Activated CD4-positive, CD25-positive, alpha-beta regulatory T cell treated with anti-CD3 and anti-CD28 coated beads, Interleukin-2, amount 50 U/mL, for 16 hours (primary cell): ENCODE measurements around the gene PMFBP1.

Source experiments
- DNase-seq: peaks from one replicate; pipeline ENCODE4 v3.0.0-alpha.2; 2020; ENCODE audit warnings: low read depth, low spot score

PMFBP1 gene

DNA sequence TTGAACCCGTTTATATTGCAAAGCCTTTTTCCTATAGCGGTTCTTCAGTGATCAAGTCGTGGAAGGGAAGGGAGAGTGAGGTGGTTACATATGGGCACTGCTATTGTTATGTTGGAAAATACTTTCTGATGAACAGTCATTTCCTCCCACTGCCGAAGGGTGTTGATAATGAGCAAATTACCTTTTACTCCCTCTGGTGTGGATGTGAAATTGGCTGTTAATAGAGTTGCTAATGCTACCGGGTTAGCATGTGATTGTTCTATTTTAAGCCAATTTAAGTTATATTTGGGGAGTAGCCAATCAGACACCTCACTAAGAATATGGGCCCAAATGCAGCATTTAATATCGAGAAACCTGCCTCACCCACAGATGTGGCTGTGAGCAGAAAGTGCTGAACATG is 15.6 kb upstream of the PMFBP1 start:
- no peak for DNase-seq

DNA sequence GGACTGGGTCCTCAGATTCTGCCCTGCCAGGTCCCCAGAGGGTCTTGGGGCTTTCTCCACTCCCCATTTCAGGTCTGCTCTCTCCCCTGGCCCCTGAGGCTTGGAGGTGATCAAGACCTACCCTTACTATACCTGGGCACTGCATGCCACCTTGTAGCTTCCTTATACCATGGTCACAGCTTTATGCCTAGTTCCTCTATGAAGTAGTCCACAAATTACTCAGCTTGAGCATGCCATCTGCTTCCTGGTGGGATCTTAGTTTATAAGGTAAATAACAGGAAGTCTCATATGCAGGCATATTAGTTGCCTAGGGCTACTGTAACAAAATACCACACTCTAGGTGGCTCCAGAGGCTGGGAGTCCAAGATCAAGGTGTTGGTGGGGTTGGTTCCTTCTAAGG is 11.0 kb upstream of the PMFBP1 start:
- DNase-seq: no peak

DNA sequence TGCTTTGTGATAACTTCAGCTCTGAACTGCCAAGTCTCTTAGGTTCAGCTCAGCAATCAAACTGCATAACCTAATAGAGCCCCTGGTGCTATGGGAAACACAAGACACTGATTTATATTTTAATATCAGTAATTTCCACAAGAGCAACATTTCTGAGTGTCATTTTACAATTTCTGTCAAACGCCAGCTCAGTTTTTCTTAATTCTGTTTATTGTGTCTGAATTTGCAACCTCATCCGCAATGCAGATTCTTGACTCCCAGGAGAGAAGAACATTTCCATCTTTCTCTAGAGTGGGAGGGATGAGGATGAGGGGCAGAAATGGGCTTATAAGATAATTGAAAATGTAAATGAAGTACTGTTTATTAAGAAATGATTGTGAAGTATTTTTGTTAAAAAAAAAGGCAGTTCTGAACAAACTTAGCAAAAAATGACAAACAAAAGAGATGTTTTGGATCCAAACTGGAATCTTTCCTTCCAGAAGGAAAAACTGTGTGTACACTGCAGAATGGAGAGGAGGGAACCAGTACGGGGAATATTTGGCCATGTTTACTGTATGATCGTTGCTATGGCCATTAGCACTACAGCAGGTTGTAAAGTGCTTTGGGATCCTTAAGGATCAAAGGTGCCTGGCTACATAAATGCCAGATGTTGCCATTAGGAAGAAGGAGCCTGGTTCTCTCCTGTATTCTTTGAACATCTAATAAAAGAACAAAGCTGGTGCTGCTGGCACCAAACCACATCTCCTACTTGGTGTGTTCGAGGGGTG is 7.4 kb upstream of the PMFBP1 start:
- no peak for DNase-seq

DNA sequence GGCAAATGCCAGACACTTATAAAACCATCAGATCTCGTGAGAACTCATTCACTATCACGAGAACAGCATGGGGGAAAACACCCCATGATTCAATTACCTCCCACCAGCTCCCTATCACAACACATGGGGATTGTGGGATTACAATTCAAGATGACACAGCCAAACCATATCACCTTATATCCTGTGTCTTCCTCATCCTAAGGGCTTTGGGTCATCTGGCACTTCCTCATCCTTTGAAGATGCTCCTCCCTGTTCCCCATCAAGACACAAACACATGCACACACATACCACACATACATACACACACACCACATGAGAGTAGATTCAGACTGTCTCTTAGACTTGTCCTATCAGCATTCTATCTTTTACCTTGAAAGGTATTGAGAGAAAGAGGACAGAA is 2.8 kb upstream of the PMFBP1 start:
- DNase-seq: no peak

DNA sequence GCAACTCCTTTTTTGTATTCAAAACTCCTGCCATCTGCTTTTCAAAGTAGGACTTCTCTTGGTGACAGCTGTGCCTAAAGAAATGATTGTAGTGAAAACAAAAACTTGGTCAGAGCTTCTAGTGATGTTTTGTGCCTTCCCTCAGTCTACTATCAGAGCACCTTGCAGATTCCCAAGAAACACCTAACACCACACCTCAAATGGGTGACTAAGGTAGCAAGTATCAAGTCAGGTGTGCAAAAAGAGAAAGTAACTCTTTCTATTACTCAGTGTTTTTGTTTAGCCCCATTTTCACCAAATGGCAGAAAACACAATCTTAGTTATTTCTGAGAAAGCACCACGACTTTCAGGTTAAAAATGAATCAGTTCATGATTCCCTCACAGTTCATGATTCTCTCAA is 2.0 kb upstream of the PMFBP1 start:
- no peak for DNase-seq

DNA sequence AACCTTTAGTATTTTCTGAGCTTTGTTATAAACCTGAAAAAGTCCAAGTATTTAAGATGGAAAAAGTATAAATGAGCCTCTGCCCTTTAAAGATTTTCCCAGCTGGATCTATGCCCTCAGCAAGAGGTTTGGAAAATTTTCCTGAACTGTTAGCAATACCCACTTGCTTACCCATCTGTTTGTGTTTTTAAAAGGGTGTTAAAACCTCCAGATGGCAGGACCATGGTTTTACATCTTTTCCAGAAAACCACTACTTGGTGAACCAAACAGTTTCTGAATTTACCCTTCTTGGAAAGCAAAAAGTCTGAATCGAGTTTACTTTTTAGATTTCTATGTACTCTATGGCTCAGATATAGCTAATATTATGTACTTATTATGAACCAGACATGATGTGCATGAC is 719 bp downstream of the PMFBP1 start:
- DNase-seq: no peak

DNA sequence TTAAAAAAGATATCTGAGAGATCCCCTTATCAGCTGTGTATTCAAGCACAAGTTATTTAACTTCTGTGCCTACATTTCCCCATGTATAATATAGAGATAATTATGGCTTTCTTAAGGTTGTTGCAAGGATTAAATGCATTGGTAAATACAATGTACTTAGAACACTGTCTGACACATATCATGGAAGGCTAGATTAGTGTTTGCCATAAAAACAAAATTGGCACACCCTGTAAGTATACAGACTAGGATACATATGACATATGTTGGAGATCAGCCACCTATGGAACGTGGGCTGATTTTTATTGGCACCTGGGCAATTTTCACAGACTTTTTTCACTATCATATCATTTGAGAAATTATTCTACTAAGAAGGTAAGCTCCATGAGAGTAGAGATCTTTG is 2.2 kb downstream of the PMFBP1 start:
- DNase-seq: no peak

DNA sequence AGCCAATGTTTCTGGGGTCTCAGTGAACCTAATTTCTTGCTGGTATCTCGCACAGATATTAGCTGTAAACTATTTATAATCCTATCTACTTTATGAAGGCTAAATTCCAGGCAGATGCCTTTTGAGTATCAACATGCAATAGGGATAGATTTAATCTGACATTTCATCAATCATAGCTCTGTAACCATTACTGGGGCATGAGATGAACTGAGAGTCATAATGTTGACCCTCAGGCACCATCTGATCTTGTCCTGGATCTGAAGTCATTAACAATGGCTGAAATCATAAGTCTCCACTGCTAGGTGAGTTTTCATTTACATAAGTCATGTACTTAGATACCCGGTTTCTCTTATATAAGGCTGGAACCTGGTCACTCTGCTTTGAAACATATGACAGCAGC is 3.6 kb downstream of the PMFBP1 start:
- no peak for DNase-seq

DNA sequence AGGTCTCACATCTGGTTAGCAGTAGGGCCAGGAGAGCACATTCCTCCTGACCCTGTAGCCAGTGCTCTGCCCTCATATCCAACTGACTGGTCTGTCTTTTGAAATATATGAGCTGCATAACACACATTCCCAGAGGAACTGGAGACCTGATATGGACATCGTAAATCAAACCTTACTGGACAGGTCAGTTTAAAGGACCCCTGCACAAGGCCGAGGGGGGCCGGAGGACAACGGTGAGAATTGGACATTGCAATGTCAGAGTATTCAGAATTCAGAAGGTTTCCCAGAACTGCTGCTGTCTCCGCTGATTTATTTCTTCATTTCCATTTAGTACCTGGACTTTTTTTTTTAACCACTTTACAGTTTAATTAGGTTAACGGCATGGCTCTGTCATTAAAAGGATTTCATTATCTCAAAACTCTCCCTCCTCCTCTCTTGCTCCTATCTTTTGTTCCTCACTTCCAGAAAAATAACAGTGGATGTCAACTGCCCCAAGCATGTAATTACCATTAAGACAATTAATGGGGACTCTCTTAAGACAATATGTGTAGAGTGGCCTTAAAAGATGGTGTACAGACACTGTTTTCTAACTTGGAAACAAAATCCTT is 4.9 kb downstream of the PMFBP1 start:
- DNase-seq: no peak

DNA sequence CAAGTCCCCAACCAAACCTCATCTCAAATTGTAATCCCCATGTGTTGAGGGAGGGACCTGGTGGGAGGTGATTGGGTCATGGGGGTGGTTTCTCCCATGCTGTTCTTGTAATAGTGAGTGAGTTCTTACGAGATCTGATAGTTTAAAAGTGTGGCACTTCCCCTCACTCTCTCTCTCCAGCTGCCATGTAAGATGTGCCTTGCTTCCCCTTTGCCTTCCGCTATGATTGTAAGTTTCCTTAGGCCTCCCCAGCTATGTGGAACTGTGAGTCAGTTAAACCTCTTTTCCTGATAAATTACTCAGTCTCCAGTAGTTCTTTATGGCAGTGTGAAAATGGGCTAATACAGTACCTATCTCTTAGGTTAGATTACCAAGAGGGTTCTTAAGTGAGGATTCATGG is 5.8 kb downstream of the PMFBP1 start:
- DNase-seq: no peak

DNA sequence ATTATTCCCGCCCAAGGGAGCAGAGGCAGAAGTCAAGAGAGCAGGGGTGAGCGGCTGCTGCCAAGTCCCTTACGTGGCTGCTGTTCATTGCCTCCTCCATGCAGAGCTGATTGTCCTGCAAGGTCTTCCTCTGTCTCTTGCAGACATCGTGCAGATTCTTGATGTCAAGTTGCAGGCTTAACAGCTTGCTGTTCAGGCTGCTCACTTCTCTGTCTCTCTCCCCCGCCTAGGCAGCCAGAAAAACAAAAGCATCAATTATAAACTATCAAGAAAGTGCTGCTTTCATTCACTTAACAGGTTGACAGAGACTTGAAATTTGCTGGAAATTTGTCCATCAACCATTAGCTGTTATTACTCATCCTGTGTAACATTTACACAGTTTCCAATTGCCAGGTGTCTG is 7.3 kb downstream of the PMFBP1 start:
- no peak for DNase-seq

DNA sequence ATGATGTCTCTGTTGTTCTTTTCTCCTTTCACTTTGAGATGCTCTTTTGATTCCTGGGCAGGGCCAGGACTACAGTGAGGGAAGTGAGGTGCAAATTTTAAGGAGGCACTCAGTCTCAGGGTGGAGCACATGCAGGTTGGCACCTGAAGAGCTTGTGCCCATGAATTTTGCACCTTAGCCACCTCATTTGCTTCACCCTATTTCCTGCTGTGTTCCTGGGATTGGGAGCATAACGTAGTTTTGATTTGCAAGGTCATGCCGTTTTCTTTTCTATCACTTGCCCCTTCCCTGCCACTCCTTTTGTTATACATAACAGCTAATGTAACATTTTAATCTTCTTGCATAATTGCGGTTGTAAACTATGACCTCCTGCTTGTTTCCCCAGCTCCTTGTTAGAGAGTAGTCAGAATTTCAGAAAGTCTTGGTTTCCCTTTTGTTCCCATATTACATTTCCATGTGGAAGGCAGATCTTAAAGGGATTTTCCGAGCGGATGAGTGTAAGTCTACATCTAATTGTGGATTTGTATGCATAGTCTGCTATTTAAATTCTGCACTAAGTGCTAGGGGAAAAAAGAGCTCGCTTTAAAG is 9.8 kb downstream of the PMFBP1 start:
- no peak for DNase-seq

DNA sequence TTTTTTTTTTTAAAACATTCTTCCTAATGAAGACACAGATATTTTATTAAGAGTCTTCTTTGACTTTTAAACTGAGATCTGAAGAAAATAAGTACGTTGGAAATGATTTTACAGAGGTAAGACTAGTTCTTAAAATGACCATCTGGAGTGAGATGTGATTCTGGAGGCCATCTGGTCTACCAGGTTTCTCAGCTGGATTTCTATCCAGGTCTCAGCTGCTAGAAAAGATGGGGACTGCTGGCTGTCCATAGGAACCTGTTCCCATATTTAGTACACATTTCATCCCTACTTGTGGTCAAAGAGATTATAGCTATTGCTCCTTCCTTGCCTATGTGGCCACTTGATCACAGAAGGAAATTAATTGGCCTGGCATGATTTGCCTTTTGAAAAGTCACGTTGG is 12.2 kb downstream of the PMFBP1 start:
- DNase-seq: no peak

DNA sequence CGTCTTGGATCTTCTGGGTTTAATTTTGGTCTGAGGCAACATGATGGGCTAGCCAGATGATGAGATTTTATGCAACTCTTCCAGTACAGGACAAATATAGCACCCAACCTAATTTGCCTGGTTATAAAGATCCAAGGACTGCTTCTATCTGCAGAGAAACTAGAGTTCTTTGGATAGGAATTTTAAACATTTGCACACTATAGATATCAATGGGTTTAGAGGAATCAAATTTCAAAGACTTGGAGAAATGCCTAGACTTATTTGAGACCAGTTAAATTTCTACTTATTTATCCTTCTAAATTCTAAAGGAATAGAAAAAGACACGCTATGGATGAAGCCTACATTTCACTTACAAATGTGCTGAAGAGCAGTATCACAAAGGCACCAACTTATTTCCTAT is 12.6 kb downstream of the PMFBP1 start:
- DNase-seq: no peak

DNA sequence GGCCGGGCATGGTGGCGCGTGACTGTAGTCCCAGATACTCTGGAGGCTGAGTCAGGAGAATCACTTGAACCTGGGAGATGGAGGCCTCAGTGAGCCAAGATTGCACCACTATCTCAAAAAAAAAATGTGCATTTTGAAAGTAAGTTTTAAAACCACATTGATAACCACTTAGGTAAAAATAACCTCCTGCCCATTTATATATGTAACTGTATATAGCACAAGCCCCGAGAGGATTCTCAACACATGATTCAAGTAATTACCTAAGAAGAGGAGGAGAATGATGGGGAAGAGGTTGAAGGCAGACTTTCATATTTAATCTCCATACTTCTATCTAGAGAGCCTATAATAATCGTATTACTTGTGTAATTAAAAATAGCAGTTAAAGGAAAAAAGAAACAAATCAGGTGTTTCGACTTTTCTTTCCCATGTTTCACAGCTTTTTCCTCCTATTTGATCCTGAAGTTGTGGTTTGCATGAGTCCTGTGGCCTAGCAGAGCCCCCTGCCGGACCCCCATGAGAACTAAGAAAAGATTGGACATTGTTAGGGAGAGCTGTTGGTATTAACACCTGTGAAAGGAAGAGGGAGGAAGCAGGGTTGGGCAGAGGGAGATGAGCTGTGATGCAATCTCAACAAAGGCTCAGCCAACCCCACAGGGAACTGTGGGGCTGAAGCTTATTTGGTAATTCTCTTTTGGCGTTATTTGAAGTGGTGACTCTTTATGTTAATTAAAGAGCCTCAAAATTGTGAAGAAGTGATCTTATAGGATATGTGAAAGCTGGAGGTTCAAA is 22.1 kb downstream of the PMFBP1 start:
- DNase-seq: no peak

DNA sequence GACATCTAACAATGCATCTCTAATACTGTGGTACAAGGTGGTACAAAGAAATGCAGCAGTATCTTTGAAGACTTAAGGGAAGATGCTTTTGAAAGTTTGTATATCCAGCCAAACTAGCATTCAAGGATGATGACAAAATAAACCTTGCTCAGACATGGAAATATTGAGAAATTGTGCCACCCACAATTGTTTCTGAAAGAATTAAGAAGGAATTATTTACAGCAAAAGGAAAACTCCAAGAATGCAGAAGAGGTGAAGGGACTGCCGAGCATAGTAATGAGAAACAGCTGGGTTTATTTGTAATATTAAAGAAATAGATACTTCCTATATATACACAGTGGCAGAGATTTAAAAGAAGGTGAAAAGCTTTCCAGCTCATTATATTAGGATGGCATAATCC is 29.5 kb downstream of the PMFBP1 start:
- DNase-seq: no peak

DNA sequence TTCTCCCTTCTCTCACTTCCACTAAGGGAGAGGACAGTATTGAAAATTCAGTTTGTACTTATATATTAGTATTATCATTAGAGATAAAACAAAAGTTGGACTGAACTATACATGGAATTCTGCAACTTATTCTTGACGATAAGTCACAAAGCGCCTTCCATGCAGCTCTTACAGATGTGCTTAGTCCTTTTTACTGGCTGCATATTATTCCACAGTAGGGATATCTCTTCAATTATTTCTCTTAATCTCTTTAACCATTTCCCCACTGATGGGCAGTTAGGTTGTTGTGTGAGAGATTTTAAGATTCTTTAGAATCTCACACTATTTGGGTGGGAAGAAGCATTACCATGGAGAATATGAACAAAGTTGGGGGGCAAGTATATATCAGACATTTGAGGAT is 32.0 kb downstream of the PMFBP1 start:
- no peak for DNase-seq

DNA sequence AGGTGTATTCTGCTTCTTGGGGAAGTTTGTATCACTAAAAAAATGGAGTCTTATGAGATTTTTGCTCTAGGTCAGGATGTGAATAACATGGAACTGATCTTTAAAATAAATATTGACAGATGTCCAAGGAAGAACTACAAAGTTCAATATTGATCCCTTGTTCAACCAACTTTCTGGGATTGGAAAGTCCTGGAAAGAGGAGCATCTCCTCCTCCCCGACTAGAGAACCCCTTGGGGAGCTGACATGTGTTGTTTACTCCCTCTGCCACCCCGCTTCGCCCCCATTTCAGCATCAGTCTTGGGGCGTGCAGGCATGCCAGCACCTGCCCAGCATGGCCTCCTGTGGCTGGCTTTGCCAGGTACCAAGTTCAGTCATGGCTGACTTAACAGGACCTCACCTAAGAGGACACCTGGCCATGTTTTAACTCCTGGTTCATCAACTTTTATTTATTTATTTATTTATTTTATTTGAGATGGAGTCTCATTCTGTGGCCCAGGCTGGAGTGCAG is 33.8 kb downstream of the PMFBP1 start:
- no peak for DNase-seq

DNA sequence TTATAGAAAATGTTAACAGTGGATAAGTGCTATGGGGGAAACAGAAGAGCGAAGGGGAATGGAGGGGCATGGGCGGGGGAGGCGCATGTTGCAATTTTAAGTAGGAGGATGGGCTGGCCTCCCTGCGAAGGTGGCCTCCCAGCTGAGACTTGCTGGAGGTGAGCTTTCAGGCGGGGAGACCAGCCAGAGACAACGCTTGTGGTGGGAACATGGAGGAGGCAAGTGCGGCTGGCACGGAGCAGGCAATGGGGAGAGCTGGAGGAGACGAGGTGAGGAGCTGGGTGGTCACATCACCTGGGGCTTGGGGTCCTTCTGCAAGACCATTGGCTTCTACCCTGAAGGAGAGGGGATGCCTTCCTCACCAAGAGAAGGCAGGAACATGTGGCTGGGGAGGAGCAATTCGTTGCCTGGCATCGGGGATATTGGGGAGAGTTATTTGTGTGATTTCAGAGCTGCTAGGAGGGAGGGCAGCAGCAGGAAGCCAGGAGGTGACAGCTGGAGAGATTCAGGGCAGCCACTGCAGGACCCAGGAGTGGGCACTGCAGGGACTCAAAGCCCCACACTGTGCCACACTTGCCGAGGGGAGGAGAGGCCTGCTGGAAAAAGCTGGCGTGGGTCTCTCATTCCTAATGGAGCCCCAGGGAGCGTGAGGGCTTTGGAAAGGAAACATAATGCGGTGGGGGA is 34.4 kb downstream of the PMFBP1 start:
- DNase-seq: no peak

DNA sequence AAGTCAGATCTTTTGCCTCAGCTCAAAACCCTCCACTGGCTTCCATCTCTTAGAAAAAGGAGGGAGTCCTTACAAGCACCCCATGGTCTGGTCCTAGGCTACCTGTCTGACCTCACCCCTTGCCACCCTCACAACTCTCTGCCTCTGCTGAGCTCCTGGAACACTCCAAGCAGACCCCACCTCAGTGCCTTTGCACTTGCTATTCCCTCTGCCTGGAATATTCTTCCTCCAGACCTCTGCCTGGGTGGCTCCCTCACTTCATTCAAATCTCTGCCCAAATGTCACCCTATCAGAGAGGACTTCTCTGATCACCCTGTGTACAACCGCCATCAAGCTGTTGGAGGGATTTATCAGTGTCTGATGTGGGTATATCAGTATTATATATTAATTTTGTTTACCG is 37.4 kb downstream of the PMFBP1 start:
- no peak for DNase-seq

DNA sequence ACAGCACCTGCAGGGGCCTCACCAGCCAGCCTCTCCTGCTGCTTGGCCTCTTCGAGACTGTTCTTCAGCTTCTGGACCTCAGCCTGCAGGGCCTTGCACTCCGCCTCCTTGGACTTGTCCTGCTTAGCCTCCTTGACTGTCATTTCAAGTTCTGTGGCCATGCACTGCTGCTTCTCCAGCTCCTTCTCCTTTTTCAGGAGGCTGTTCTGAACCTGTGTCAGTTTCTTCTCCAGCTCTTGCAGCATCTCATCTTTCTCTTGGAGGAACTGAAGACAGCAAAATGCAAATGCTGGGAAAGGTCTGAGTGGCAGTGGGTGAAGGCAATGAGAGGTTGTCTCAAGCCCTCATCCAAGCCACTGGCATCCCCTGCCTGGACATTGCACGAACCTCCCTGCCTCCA is 39.2 kb downstream of the PMFBP1 start:
- DNase-seq: no peak

DNA sequence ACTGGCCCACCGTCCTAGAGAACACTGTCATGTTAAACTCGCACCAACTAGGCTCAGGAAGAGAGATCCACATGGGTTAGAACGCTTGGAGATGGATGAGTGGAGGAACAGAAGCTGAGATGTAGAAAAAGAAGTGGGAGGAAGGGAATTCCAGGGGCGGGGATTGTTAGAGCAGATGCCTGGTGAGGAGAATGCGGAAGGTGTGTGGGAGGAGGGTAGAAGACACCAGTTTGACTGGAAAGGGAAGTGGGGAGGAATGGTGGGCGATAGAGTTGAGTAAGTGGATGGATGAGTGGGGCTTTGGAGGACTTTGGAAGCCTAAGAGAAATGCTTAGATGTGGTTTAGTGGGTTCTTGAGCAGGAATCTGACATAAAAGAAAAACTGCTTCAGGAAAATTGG is 40.9 kb downstream of the PMFBP1 start:
- no peak for DNase-seq
